ENCODE results near the gene GRM1.

Gene GRM1

DNA sequence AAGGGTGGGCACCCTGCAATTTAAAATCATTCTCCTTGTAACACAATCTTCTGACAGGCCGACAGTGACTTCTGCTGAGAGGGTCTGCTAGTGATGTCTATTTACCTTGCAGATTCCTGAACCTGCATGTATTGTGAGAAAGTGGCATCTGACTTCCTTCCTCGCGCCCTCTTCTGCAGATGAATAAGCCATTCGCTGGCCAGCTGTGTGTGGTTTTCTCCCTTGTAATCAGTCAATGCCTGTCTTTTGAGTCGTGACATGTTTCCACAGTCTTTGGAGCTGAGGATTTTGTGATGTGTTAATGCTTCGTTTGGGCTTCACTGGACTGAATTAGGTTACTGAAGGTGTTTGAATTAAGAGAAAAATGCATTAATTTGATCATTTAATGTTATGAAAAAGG is 125.3 kb downstream of the GRM1 start:
- H3K4me3 ChIP-seq (ENCODE audit: low read depth, low read length): no peak overlapping the region
- no peak overlapping the region for H3K27ac ChIP-seq (ENCODE audit: extremely low read depth, low read depth, low read length)
- TF ChIP-seq ZBTB7A (tag by site-specific recombination; IDR thresholded peaks at IDR 0.05; ENCODE audit: low read depth) (no peak), GLI2 (tag by site-specific recombination; IDR thresholded peaks at IDR 0.05; ENCODE audit: borderline replicate concordance, low read depth) (no peak), ZNF114 (tag by site-specific recombination; IDR thresholded peaks at IDR 0.05) (no peak), ZNF10 (tag by site-specific recombination; IDR thresholded peaks at IDR 0.05) (no peak), KLF1 (tag by site-specific recombination; IDR thresholded peaks at IDR 0.05) (no peak), GLIS2 (tag by site-specific recombination; IDR thresholded peaks at IDR 0.05) (no peak), OVOL3 (tag by site-specific recombination; IDR thresholded peaks at IDR 0.05) (no peak), ZNF600 (tag by site-specific recombination; IDR thresholded peaks at IDR 0.05) (no peak), OSR2 (tag by site-specific recombination; IDR thresholded peaks at IDR 0.05) (no peak), ZNF76 (tag by site-specific recombination; IDR thresholded peaks at IDR 0.05; ENCODE audit: borderline replicate concordance, low read depth) (no peak), ZNF140 (tag by site-specific recombination; IDR thresholded peaks at IDR 0.05) (no peak)
- TF ChIP-seq, protein P1, sequence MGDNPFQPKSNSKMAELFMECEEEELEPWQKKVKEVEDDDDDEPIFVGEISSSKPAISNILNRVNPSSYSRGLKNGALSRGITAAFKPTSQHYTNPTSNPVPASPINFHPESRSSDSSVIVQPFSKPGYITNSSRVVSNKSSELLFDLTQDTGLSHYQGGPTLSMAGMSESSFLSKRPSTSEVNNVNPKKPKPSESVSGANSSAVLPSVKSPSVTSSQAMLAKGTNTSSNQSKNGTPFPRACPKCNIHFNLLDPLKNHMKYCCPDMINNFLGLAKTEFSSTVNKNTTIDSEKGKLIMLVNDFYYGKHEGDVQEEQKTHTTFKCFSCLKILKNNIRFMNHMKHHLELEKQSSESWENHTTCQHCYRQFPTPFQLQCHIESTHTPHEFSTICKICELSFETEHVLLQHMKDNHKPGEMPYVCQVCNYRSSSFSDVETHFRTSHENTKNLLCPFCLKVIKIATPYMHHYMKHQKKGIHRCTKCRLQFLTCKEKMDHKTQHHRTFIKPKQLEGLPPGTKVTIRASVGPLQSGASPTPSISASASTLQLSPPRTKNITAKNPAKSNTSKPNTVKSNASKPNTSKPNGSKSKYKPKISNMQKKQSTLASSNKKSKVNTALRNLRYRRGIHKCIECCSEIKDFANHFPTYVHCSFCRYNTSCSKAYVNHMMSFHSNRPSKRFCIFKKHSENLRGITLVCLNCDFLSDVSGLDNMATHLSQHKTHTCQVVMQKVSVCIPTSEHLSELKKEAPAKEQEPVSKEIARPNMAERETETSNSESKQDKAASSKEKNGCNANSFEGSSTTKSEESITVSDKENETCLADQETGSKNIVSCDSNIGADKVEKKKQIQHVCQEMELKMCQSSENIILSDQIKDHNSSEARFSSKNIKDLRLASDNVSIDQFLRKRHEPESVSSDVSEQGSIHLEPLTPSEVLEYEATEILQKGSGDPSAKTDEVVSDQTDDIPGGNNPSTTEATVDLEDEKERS (tag by site-specific recombination; IDR thresholded peaks at IDR 0.05): no peak
- TF ChIP-seq, protein P2, sequence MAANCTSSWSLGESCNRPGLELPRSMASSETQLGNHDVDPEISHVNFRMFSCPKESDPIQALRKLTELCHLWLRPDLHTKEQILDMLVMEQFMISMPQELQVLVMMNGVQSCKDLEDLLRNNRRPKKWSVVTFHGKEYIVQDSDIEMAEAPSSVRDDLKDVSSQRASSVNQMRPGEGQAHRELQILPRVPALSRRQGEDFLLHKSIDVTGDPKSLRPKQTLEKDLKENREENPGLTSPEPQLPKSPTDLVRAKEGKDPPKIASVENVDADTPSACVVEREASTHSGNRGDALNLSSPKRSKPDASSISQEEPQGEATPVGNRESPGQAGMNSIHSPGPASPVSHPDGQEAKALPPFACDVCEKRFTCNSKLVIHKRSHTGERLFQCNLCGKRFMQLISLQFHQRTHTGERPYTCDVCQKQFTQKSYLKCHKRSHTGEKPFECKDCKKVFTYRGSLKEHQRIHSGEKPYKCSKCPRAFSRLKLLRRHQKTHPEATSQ (tag by site-specific recombination; IDR thresholded peaks at IDR 0.05): no peak
- TF ChIP-seq, protein P3, sequence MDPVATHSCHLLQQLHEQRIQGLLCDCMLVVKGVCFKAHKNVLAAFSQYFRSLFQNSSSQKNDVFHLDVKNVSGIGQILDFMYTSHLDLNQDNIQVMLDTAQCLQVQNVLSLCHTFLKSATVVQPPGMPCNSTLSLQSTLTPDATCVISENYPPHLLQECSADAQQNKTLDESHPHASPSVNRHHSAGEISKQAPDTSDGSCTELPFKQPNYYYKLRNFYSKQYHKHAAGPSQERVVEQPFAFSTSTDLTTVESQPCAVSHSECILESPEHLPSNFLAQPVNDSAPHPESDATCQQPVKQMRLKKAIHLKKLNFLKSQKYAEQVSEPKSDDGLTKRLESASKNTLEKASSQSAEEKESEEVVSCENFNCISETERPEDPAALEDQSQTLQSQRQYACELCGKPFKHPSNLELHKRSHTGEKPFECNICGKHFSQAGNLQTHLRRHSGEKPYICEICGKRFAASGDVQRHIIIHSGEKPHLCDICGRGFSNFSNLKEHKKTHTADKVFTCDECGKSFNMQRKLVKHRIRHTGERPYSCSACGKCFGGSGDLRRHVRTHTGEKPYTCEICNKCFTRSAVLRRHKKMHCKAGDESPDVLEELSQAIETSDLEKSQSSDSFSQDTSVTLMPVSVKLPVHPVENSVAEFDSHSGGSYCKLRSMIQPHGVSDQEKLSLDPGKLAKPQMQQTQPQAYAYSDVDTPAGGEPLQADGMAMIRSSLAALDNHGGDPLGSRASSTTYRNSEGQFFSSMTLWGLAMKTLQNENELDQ (tag by site-specific recombination; IDR thresholded peaks at IDR 0.05; ENCODE audit: low read depth): no peak
- ChIA-PET POLR2A (no interaction called here), CTCF (no interaction called here)
- no peaks in the 10 kb centered on the region for H3K36me3 ChIP-seq (ENCODE audit: control insufficient read depth in 2 of 2, insufficient read depth in 1 of 2, low read length in 2 of 2)
- no peaks in the 10 kb centered on the region for H3K4me1 ChIP-seq (ENCODE audit: control insufficient read depth, insufficient read depth, low read length)
- H3K9me3 ChIP-seq (ENCODE audit: control insufficient read depth, insufficient read depth, low read depth, low read length): no peaks in the 10 kb centered on the region

DNA sequence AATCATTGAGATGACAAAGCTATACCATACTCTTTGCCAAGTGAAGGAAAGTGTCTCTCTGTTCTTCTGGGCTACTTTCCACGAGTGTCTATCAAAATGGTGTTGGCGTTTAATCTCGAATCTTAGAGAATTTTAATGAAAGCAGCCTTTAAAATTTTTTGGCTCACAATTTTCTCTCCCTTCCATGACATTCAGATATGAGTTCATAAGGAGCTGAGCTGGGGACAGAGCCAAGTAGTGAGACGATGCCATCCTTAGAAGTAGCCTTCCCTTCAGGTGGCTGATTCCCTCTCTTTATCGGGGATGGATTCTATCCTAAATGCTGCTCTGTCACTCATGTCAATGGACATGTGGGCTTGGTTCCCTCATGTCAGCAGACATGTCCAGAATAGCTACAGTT is 132.8 kb downstream of the GRM1 start:
- Histone ChIP-seq H3K27ac (ENCODE audit: extremely low read depth, low read depth, low read length) (no peak overlapping the region), H3K36me3 (ENCODE audit: control insufficient read depth in 2 of 2, insufficient read depth in 1 of 2, low read length in 2 of 2) (no peaks in the 10 kb centered on the region), H3K4me1 (ENCODE audit: control insufficient read depth, insufficient read depth, low read length) (no peaks in the 10 kb centered on the region), H3K9me3 (ENCODE audit: control insufficient read depth, insufficient read depth, low read depth, low read length) (no peaks in the 10 kb centered on the region), H3K4me3 (ENCODE audit: low read depth, low read length) (no peak overlapping the region)
- CTCF ChIA-PET: no interaction called here
- POLR2A ChIA-PET: no interaction called here
- no peak for TF ChIP-seq ZNF133 (tag by site-specific recombination; IDR thresholded peaks at IDR 0.05)

DNA sequence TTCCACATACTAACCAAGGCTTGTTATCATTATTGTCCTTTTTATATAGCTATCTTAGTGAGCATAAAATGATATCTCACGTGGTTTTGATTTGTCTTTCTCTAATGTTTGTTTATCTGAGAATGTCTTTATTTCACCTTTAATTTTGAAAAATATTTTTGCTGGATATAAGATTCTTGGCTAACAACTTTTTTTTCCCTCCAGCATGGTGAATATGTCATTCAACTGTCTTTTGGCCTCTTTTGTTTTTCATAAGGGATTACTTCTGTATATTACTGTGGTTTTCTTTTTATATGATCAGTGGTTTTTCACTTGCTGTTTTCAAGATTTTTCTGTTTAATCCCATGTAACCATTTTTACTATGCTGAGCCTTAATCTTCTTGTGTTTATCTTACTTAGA is 141.0 kb downstream of the GRM1 start:
- ChIA-PET POLR2A (no interaction called here), CTCF (no interaction called here)
- TF ChIP-seq TCF7L2 (IDR thresholded peaks at IDR 0.05; ENCODE audit: borderline replicate concordance, low read depth, low read length) (no peak), SETDB1 (IDR thresholded peaks at IDR 0.05; ENCODE audit: insufficient read length, low read length) (peak; percentile 92), ZNF302 (tag by site-specific recombination; IDR thresholded peaks at IDR 0.05; ENCODE audit: low read depth) (no peak), SP3 (tag by site-specific recombination; IDR thresholded peaks at IDR 0.05) (no peak), ZNF311 (tag by site-specific recombination; IDR thresholded peaks at IDR 0.05; ENCODE audit: borderline replicate concordance) (no peak)
- TF ChIP-seq, protein P1 (tag by site-specific recombination; IDR thresholded peaks at IDR 0.05): no peak
- Histone ChIP-seq H3K9me3 (ENCODE audit: control insufficient read depth, insufficient read depth, low read depth, low read length) (no peaks in the 10 kb centered on the region), H3K4me3 (ENCODE audit: low read depth, low read length) (no peak overlapping the region), H3K4me1 (ENCODE audit: control insufficient read depth, insufficient read depth, low read length) (no peaks in the 10 kb centered on the region), H3K27ac (ENCODE audit: extremely low read depth, low read depth, low read length) (no peak overlapping the region), H3K36me3 (ENCODE audit: control insufficient read depth in 2 of 2, insufficient read depth in 1 of 2, low read length in 2 of 2) (no peaks in the 10 kb centered on the region)

Data from HEK293 (cell line).